ENCODE measurements around the gene IPO9. TPM values are rescaled to one million over a fixed set of nuclear protein-coding genes. Genes with fewer than 3 reads are reported as not detected.
A peak's percentile ranks its signal among the peaks of the same experiment; 100 is the strongest.

IPO9 gene
- total RNA-seq, 4 donors from 2014 or later, result 8.8 to 48.5 (median 35.2) TPM

DNA sequence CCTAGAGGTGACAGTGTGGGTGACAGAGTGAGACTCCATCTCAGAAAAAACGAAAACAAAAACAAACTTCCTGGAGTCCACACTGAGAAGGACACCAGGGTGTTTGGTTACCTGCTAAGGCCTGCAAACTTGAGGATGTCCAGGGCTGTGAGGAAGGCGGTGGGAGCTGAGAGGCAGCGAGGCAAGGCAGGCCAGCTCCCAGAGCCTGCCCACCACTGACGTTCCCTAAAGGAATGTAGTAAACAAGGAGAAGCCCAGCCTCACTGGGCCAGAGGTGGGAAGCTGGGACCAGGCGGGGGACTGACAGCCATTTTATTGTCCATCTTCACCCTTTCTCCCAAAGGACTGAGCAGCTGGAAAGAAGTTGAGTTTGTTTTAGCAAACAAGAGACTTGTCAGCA, 83.9 kb downstream of the IPO9 start:
- peak overlapping the region; percentile 94 to 98 for H3K27ac ChIP-seq

DNA sequence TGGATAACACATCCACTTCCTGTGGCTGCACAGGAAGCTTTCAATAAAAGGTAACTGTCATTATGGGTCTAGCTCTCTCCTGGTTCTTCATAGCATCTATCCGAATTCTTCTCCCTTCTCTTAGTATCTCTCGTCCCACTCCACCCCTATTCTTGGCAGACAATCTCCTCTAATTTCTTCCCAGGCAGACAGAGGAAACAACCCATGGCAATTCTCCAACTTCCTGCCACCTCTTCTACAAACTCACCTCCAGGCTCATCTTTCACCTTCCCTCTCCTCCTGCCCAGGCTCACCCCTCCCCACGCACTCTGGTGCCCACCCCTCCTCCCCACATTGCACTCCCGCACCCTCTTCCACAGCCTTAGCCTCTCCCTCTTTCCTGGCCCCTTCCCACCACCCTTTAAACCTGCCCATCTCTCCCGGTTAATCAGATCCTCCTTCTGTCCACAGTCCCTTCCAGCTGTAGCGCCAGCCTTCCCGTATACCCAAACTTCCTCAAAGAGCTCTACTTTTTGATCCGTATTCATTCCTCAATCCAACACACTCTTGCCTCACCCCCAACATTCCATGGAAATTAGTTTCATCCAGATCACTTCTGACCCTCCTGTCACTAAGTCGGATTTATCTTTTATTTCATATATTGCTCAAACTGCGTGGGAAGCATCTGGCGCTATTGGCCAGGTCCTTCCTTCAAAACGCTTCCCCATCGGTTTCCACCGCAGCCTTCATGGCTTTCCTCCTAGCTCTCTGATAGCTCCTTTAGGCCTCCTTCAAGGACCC, 85.7 kb downstream of the IPO9 start:
- H3K4me1 ChIP-seq, result peaks cover 18 to 33% of the 10 kb centered on the region in 2 donors
- peak overlapping the region in 1 of 2 donors; percentile 6 for H3K4me3 ChIP-seq
- intact Hi-C loops (cut with DNase I; ENCODE audit: low total_unique reads), result no loop called here
- peak overlapping the region; percentile 94 to 98 for H3K27ac ChIP-seq
- TF ChIP-seq POLR2A (IDR thresholded peaks at IDR 0.05), result no peak
- no peak for TF ChIP-seq CTCF (IDR thresholded peaks at IDR 0.05)
- DNase-seq, result peak; percentile 60 to 76
- no peaks in the 10 kb centered on the region for H3K27me3 ChIP-seq
- no peaks in the 10 kb centered on the region for H3K9me3 ChIP-seq
- no peaks in the 10 kb centered on the region for H3K36me3 ChIP-seq

More for the DNA sequence above, 83.9 kb downstream of the IPO9 start:
- Histone ChIP-seq H3K9me3 (no peaks in the 10 kb centered on the region), H3K4me3 (no peak overlapping the region), H3K4me1 (peaks cover 19 to 28% of the 10 kb centered on the region in 2 donors), H3K27me3 (no peaks in the 10 kb centered on the region), H3K36me3 (no peaks in the 10 kb centered on the region)
- no peak for TF ChIP-seq CTCF (IDR thresholded peaks at IDR 0.05)
- peak; percentile 40 to 82 for TF ChIP-seq POLR2A (IDR thresholded peaks at IDR 0.05)
- intact Hi-C loops (cut with DNase I; ENCODE audit: low total_unique reads), result no loop called here
- peak; percentile 54 to 89 for DNase-seq

DNA sequence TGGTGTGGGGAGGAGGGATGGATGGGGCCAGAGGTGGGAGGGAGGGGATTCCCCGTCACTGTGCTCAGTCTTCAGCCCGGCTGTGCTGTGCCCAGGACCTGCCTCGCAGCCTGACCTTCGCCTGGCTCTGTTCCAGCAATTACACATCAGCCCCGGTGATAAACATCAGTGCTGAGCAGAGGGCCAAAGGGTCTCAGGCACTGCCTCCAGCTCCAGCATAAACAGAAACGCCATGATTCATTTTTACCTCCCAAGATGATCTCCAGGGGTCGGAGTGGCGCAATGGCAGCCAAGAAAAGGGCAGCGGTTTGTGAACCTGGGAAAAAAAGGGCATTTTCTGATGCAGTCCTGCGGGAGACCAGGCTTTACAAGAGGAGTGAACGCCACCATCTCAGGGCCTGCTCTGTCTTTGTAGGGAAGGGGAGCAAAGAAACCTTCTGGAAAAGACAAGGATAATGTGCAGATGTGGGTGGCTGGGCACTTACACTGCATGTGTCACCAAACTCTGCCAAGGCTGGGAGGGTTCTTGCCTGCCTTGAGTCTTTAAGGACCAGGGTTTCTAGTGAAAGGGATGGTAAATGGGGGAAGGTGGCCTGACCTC, 87.8 kb downstream of the IPO9 start:
- Histone ChIP-seq H3K9me3 (no peaks in the 10 kb centered on the region), H3K36me3 (no peaks in the 10 kb centered on the region), H3K4me1 (peaks cover 18 to 33% of the 10 kb centered on the region in 2 donors), H3K27me3 (no peaks in the 10 kb centered on the region), H3K4me3 (peak overlapping the region in 1 of 2 donors; percentile 9), H3K27ac (peak overlapping the region; percentile 94 to 98)
- TF ChIP-seq CTCF (IDR thresholded peaks at IDR 0.05) (no peak), POLR2A (IDR thresholded peaks at IDR 0.05) (no peak)
- peak; percentile 92 to 98 for DNase-seq
- intact Hi-C loops (cut with DNase I; ENCODE audit: low total_unique reads), result no loop called here

- no peaks in the 10 kb centered on the region for H3K27me3 ChIP-seq
- H3K9me3 ChIP-seq, result no peaks in the 10 kb centered on the region
- DNase-seq, result peak; percentile 54 to 84
- peaks cover 18 to 33% of the 10 kb centered on the region in 2 donors for H3K4me1 ChIP-seq
- H3K4me3 ChIP-seq, result peak overlapping the region in 1 of 2 donors; percentile 9
- H3K36me3 ChIP-seq, result no peaks in the 10 kb centered on the region
- intact Hi-C loops (cut with DNase I; ENCODE audit: low total_unique reads), result no loop called here
- H3K27ac ChIP-seq, result peak overlapping the region; percentile 94 to 98
- TF ChIP-seq CTCF (IDR thresholded peaks at IDR 0.05) (no peak), POLR2A (IDR thresholded peaks at IDR 0.05) (peak in 1 of 2 donors; percentile 39)
Observed at GRCh38 chr1:201917362-201918033, 88.5 kb downstream of the IPO9 start.

Data from uterus (tissue), 4 donors.